Fibroblast of the aortic adventitia (primary cell): Measurements from ENCODE around the gene GALK1. TPM values are rescaled to one million over a fixed set of nuclear protein-coding genes. Genes with fewer than 3 reads are reported as not detected.

ENCODE experiments used
- DNase-seq: peaks from one replicate; pipeline ENCODE4 v3.0.0-alpha.2; 2010; ENCODE audit warnings: low read depth
- H3K4me3 ChIP-seq: 2 replicates; pipeline ENCODE4 v1.5.1; 2011; ENCODE audit warnings: low read depth, mild to moderate bottlenecking, control low read depth, low read length, moderate library complexity
- CTCF ChIP-seq: IDR thresholded peaks from 2 replicates; pipeline ENCODE4 v1.5.1; 2011; ENCODE audit warnings: mild to moderate bottlenecking, low read length, control low read depth, inconsistent platforms; ENCODE audit not compliant: insufficient read depth
- total RNA-seq: library from RNA; depleted of rRNA; stranded (reverse); fragments of >200 nt; gene quantifications from 2 replicates; pipeline ENCODE4 v1.2.3, GENCODE V29; 2012; ENCODE audit warnings: low replicate concordance

GALK1 gene
- total RNA-seq, 1 donor: 35.9 TPM

DNA sequence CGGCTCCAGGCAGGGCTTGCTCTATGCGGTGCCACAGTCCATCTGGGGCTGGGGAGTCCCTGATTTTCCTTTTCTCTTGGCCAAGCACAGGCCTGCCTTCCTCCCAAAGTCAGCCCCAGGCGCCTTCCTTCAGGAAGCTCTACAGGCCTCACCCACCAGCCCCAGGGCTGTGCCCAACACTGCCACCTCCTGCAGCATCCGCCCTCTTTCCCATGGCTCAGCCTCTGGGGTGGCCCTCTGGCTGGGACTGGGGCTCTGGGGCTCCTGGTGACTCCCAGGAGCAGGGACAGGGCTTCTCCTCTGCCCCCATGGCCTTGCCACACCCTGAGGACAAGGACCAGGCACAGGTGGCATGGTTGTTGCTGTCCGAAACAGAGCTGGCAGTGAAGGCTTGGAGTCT, 42.9 kb downstream of the GALK1 start:
- no peak for TF ChIP-seq CTCF
- no peak for DNase-seq
- H3K4me3 ChIP-seq: no peak overlapping the region

DNA sequence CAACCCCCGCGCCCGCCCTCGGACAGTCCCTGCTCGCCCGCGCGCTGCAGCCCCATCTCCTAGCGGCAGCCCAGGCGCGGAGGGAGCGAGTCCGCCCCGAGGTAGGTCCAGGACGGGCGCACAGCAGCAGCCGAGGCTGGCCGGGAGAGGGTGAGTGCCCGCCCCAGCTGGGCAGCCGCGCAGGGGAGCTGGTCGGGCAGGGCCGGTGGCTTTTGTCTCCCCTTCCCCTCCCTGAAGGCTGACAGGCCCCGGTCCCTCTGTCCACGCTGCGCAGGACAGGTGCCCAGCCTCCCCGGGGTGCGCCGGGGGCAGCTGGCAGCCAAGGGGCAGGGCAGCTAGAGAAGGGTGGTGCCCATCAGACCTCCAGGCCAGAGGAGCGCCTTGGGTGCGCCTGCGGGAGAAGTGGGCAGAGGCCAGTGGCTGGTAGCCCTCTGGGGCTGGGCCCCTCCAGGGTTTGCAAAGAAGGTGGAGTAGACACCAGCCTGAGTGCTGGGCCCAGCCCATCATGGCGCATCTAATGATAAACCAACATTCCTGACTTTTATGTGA, 43.5 kb downstream of the GALK1 start:
- H3K4me3 ChIP-seq: no peak overlapping the region
- TF ChIP-seq CTCF: no peak
- DNase-seq: no peak

DNA sequence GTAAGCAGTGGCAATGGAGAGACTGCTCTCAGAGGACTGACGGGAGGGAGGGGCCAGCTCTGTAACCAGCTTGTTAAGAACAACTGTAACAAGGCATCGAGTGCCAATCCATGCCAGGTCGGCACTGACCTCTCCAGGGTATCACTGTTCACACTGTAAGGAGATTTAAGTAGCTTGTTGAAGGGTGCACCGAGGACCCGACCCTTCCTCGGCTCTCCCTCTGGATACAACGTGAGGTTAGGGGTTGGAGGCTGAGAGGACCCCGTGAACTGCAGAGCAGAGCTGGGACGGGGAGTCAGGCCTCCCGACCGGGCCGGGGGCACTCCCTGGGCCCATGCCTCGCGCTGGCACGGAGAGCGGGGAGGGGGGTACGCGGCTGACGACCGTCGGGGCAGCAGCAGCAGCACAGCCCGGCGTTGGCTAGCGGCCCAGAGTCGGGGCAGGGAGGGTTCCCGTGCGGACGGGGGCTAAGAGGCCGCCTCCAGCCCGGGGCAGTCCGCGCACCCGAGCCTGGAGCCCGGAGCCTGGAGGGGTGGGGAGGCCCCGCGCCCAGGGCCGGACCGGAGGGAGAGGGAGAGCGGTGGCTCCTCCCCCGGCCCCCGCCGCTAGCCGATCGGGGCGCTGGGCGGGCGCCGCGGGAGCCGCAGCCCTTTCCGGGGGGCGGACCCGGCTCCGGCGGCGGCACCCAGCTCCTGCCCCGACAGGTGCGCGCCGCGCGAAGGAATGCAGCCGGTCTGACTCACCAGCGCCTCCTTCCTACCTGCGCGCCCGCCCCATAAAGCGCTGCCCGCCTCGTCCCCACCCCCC, 44.1 kb downstream of the GALK1 start, which contains the start of gene ITGB4:
ITGB4 (plus strand) TSS at position 804 of the 807 bp plus-strand sequence. CDS start 3,245 bp downstream, outside the sequence.
- TF ChIP-seq CTCF: no peak
- no peak for DNase-seq
- H3K4me3 ChIP-seq: no peak within 1 kb of the TSS

DNA sequence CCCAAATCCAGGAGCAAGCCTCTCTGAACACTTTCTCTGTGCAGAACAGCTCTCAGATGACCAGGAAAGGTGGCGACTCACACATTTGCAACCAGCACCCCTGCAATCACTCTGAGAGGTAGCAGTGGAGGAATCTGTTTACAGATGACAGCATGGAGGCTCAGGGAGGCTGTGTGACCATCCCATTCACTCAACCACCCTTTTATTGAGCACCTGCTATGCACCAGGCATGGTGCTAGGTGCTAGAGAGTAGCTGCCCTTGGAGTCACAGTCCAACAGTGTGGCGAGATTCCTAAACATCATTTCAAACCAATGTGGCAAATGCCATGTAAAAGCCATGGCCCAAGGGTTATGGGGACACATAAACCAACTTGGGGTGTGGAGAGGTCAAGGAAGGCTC, 45.3 kb downstream of the GALK1 start:
- no peak overlapping the region for H3K4me3 ChIP-seq
- no peak for DNase-seq
- no peak for TF ChIP-seq CTCF

GRCh38 chr17:75712446-75712845, 52.5 kb downstream of the GALK1 start:
- DNase-seq: no peak
- no peak overlapping the region for H3K4me3 ChIP-seq
- TF ChIP-seq CTCF: no peak

Other genes with a start within 250 kb of the GALK1 start
- gene CASKIN2, start 249.7 kb downstream of the GALK1 start, total RNA-seq: 5.6 and 8.0 TPM in 2 replicates
- gene TSEN54, start 248.7 kb downstream of the GALK1 start, total RNA-seq: 8.0 and 11.4 TPM in 2 replicates
- 0.09 TPM in 1 of 2 replicates, not detected in the other for gene LLGL2, start 239.5 kb downstream of the GALK1 start, total RNA-seq
- gene MYO15B, start 177.4 kb downstream of the GALK1 start, total RNA-seq: 1.4 and 16.8 TPM in 2 replicates
- not detected in 2 replicates for gene SMIM5, start 131.8 kb downstream of the GALK1 start, total RNA-seq
- 17.6 and 22.2 TPM in 2 replicates for gene RECQL5, start 98.0 kb downstream of the GALK1 start, total RNA-seq
- gene SAP30BP, start 97.9 kb downstream of the GALK1 start, total RNA-seq: 45.8 and 93.8 TPM in 2 replicates
- gene ITGB4, start 43.7 kb downstream of the GALK1 start, total RNA-seq: 0.09 and 0.16 TPM in 2 replicates
- 18.0 and 30.2 TPM in 2 replicates for gene UNK, start 19.6 kb upstream of the GALK1 start, total RNA-seq
- gene UNC13D, start 79.2 kb upstream of the GALK1 start, total RNA-seq: 0.54 and 2.3 TPM in 2 replicates
- 23.3 and 24.1 TPM in 2 replicates for gene WBP2, start 90.1 kb upstream of the GALK1 start, total RNA-seq
- gene TRIM47, start 113.4 kb upstream of the GALK1 start, total RNA-seq: 14.9 and 20.9 TPM in 2 replicates
- gene TRIM65, start 131.8 kb upstream of the GALK1 start, total RNA-seq: 7.7 and 11.4 TPM in 2 replicates
- 27.0 and 39.2 TPM in 2 replicates for gene MRPL38, start 139.7 kb upstream of the GALK1 start, total RNA-seq
- 14.1 and 21.1 TPM in 2 replicates for gene FBF1, start 175.8 kb upstream of the GALK1 start, total RNA-seq
- gene ACOX1, start 214.0 kb upstream of the GALK1 start, total RNA-seq: 47.0 and 61.5 TPM in 2 replicates
- gene TEN1, start 214.0 kb upstream of the GALK1 start, total RNA-seq: 16.0 and 18.3 TPM in 2 replicates
- 1.1 TPM in 1 of 2 replicates, not detected in the other for gene CDK3, start 235.7 kb upstream of the GALK1 start, total RNA-seq